Measurements from ENCODE around the gene INO80B. TPM values are rescaled to one million over a fixed set of nuclear protein-coding genes. Genes with fewer than 3 reads are reported as not detected.

The INO80B gene
- total RNA-seq, 2 experiments from 2014 or later: 29.2 to 44.5 TPM

DNA sequence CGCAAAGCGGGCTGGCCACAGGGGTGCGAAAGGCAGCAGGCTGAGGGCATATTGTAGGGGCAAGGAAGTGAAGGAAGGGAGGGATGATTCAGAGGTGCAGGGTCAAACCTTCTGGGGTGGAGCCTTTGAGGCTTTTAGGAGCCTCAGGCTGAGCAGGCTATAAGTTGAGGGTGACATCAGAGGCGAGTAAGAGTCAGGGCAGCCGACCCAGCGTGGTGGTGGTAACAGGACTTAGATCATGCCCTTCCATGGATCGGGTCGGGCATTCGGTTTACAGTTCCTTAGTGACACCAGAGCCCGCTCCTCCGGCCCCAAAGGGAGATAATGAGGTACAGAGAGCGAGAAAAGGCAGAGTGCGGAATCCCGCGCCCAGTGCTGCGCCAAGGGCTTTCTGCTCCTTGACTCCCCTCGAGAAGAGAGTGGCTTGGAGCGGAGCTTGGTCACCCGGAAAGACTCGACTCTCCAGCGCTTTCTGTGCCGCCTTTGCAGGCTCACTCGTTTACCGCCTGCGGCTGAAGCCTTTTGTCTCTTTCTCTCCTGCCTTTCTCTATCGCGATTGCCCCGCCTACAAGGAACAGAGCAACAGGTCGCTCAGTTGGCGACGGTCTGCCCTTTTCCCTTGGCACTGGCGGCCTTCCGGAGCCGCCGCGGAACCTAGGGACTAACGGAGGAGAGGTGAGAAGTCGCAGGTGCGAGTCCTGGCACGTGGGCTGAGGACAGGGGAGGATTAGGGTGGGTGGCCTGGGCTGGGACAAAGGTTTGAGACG, 43.8 kb downstream of the INO80B start:
- Histone ChIP-seq H3K4me1 (ENCODE audit: insufficient read depth, low read length, poor library complexity, severe bottlenecking) (peaks cover 9% of the 10 kb centered on the region), H3K9me3 (ENCODE audit: low read length) (no peaks in the 10 kb centered on the region), H3K27ac (ENCODE audit: low read depth, low read length, poor library complexity, severe bottlenecking) (no peak overlapping the region), H3K4me3 (ENCODE audit: low read depth, low read length, poor library complexity, severe bottlenecking) (no peak overlapping the region), H3K9me2 (ENCODE audit: insufficient read depth, low read length) (no peaks in the 10 kb centered on the region), H2AFZ (ENCODE audit: low read length) (no peak overlapping the region), H3K79me2 (ENCODE audit: insufficient read depth, low read depth, low read length) (no peaks in the 10 kb centered on the region), H4K20me1 (ENCODE audit: insufficient read depth, low read length) (no peaks in the 10 kb centered on the region), H3K36me3 (ENCODE audit: insufficient read depth, low read length) (peaks cover 8% of the 10 kb centered on the region), H3K4me2 (ENCODE audit: low read length) (peak overlapping the region; percentile 16; the same call in 1 of the 2 replicates)
- TF ChIP-seq, protein P1, sequence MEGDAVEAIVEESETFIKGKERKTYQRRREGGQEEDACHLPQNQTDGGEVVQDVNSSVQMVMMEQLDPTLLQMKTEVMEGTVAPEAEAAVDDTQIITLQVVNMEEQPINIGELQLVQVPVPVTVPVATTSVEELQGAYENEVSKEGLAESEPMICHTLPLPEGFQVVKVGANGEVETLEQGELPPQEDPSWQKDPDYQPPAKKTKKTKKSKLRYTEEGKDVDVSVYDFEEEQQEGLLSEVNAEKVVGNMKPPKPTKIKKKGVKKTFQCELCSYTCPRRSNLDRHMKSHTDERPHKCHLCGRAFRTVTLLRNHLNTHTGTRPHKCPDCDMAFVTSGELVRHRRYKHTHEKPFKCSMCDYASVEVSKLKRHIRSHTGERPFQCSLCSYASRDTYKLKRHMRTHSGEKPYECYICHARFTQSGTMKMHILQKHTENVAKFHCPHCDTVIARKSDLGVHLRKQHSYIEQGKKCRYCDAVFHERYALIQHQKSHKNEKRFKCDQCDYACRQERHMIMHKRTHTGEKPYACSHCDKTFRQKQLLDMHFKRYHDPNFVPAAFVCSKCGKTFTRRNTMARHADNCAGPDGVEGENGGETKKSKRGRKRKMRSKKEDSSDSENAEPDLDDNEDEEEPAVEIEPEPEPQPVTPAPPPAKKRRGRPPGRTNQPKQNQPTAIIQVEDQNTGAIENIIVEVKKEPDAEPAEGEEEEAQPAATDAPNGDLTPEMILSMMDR (conservative IDR thresholded peaks at IDR 0.05; ENCODE audit: low read length): no peak
- peak; percentile 83 for TF ChIP-seq EZH2phosphoT487 (IDR thresholded peaks at IDR 0.05; ENCODE audit: borderline replicate concordance, low read depth, low read length)
- no TSS peak for BruUV-seq (replicated peaks)
- intact Hi-C loops (cut with micrococcal nuclease; ENCODE audit: unreplicated experiment): no loop called here
- CTCF ChIA-PET (ENCODE audit: unreplicated experiment): no interaction called here
- POLR2A ChIA-PET: no interaction called here
- DNase-seq (ENCODE audit: low spot score): no peak

DNA sequence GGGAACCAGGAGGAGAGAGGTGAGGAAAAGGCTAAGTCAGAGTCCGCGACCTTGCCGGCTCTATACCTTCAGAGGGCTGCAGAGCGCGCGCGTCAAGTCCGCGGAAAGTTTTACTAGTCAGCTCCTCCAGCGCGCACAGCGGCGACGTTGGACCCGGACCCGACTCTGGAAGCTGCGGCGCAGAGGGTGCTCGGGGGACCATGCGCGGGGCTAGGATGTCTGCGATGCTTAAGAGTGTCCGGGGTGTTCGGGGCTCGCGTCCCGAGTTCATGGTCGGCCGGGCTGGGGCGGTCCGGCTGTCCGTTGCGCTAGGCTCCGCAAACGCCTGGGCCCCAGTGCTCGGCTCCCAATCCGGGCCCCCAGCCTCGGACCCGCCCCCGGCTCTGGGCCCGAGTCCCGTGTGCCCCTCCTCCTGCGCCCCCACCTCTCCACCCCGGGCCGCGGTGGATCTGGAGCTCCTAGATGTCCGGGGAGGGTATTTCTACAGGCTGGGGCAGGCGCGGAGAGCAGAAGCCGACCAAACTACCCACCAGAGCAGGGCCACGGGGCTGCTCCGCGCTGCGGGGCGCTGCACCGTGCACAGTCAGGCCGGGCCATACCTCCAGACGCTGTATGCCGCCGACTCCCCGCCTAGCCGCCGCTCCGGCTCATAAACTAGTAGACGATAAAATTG, 44.5 kb downstream of the INO80B start, which contains the start of gene LBX2:
TSS of gene LBX2 (minus strand) at position 337 of the 673 bp plus-strand sequence. CDS start at position 271, 66 bp downstream.
- TF ChIP-seq, protein P1 (conservative IDR thresholded peaks at IDR 0.05; ENCODE audit: low read length): no peak
- TF ChIP-seq EZH2phosphoT487 (IDR thresholded peaks at IDR 0.05; ENCODE audit: borderline replicate concordance, low read depth, low read length): no peak
- ChIA-PET POLR2A (no interaction called here), CTCF (ENCODE audit: unreplicated experiment) (no interaction called here)
- no TSS peak for BruUV-seq (replicated peaks)
- Histone ChIP-seq H3K4me1 (ENCODE audit: insufficient read depth, low read length, poor library complexity, severe bottlenecking) (peaks cover 9% of the 10 kb centered on the region), H3K79me2 (ENCODE audit: insufficient read depth, low read depth, low read length) (no peaks in the 10 kb centered on the region), H3K4me2 (ENCODE audit: low read length) (peak within 1 kb of the TSS; percentile 16; the same call in 1 of the 2 replicates), H3K4me3 (ENCODE audit: low read depth, low read length, poor library complexity, severe bottlenecking) (no peak within 1 kb of the TSS), H3K36me3 (ENCODE audit: insufficient read depth, low read length) (0 out of 2 replicates have a peak, but pooled peaks cover under 1% of the 10 kb centered on the region), H3K9me2 (ENCODE audit: insufficient read depth, low read length) (no peaks in the 10 kb centered on the region), H3K9me3 (ENCODE audit: low read length) (no peaks in the 10 kb centered on the region), H3K27ac (ENCODE audit: low read depth, low read length, poor library complexity, severe bottlenecking) (no peak within 1 kb of the TSS), H4K20me1 (ENCODE audit: insufficient read depth, low read length) (no peaks in the 10 kb centered on the region), H2AFZ (ENCODE audit: low read length) (no peak within 1 kb of the TSS)
- no peak for DNase-seq (ENCODE audit: low spot score)
- intact Hi-C loops (cut with micrococcal nuclease; ENCODE audit: unreplicated experiment): no loop called here

Data from OCI-LY7 (cell line).